Loucy (cell line): ENCODE data around the gene ENPP3.

Source experiments
- H2AFZ ChIP-seq: fragments of 200-600 bp; sonication (generic); 2 replicates; pipeline ENCODE4 v1.6.0; 2016; ENCODE audit warnings: antibody characterized with exemption, mild to moderate bottlenecking, low read length, moderate library complexity
- H3F3A ChIP-seq: fragments of 200-600 bp; 2 replicates; pipeline ENCODE4 v1.6.0; 2016; ENCODE audit warnings: antibody characterized with exemption, low read depth, mild to moderate bottlenecking
- H3K27me3 ChIP-seq: fragments of 200-600 bp; sonication (generic); 2 replicates; pipeline ENCODE4 v1.6.1; 2014; ENCODE audit warnings: low read length, mild to moderate bottlenecking; ENCODE audit not compliant: insufficient read depth, poor library complexity, severe bottlenecking
- H3K36me3 ChIP-seq: fragments of 200-600 bp; sonication (generic); 2 replicates; pipeline ENCODE4 v1.6.1; 2016; ENCODE audit warnings: low read length; ENCODE audit not compliant: insufficient read depth
- H3K4me1 ChIP-seq: fragments of 200-600 bp; sonication (generic); 2 replicates; pipeline ENCODE4 v1.5.1; 2014; ENCODE audit warnings: low read length, mild to moderate bottlenecking; ENCODE audit not compliant: insufficient read depth, poor library complexity, severe bottlenecking
- H3K4me2 ChIP-seq: fragments of 200-600 bp; sonication (generic); 2 replicates; pipeline ENCODE4 v1.6.0; 2014; ENCODE audit warnings: antibody characterized with exemption, low read length, low read depth, mild to moderate bottlenecking; ENCODE audit not compliant: poor library complexity, severe bottlenecking
- H3K4me3 ChIP-seq: fragments of 200-600 bp; sonication (generic); 2 replicates; pipeline ENCODE4 v1.5.1; 2014; ENCODE audit warnings: low read length, mild to moderate bottlenecking, mixed read lengths; ENCODE audit not compliant: poor library complexity, severe bottlenecking
- H3K79me2 ChIP-seq: fragments of 200-600 bp; sonication (generic); 2 replicates; pipeline ENCODE4 v1.6.1; 2014; ENCODE audit warnings: low read length; ENCODE audit not compliant: insufficient read depth
- H3K9ac ChIP-seq: fragments of 200-600 bp; sonication (generic); 2 replicates; pipeline ENCODE4 v1.6.0; 2014; ENCODE audit warnings: mild to moderate bottlenecking, low read depth, low read length, moderate library complexity; ENCODE audit not compliant: poor library complexity, severe bottlenecking
- H3K9me2 ChIP-seq: fragments of 200-600 bp; sonication (generic); replicated peaks from 2 replicates; pipeline ENCODE4 v1.6.1; 2016; ENCODE audit warnings: low read depth, low read length, mixed read lengths
- H3K9me3 ChIP-seq: fragments of 200-600 bp; sonication (generic); 2 replicates; pipeline ENCODE4 v1.6.1; 2014; ENCODE audit warnings: mild to moderate bottlenecking, antibody characterized with exemption, low read length, low read depth; ENCODE audit not compliant: insufficient read depth
- H4K20me1 ChIP-seq: fragments of 200-600 bp; sonication (generic); 2 replicates; pipeline ENCODE4 v1.6.0; 2014; ENCODE audit warnings: antibody characterized with exemption, low read length, mild to moderate bottlenecking; ENCODE audit not compliant: insufficient read depth, poor library complexity, severe bottlenecking
- CTCF ChIP-seq: fragments of 200-600 bp; sonication (generic); conservative IDR thresholded peaks from 2 replicates; pipeline ENCODE4 v1.5.1; 2014; ENCODE audit warnings: mild to moderate bottlenecking, antibody characterized with exemption, low read length
- EZH2phosphoT487 ChIP-seq: fragments of 200-600 bp; IDR thresholded peaks from 2 replicates; pipeline ENCODE4 v1.6.1; 2018; ENCODE audit warnings: antibody characterized with exemption, mild to moderate bottlenecking, moderate library complexity, borderline replicate concordance

ENPP3 gene

GRCh38 chr6:131787079-131787478 lies 150.0 kb downstream of the ENPP3 start:
- H3K9me2 ChIP-seq = no peaks in the 10 kb centered on the region
- no peak overlapping the region for H2AFZ ChIP-seq
- no peaks in the 10 kb centered on the region for H3K9me3 ChIP-seq
- H3K27me3 ChIP-seq = peaks cover 76% of the 10 kb centered on the region
- no peaks in the 10 kb centered on the region for H3K36me3 ChIP-seq
- no peak overlapping the region for H3K9ac ChIP-seq
- peaks cover 5% of the 10 kb centered on the region; the same call in 1 of the 2 replicates for H3F3A ChIP-seq
- H3K79me2 ChIP-seq = no peaks in the 10 kb centered on the region
- H4K20me1 ChIP-seq = no peaks in the 10 kb centered on the region
- H3K4me3 ChIP-seq = no peak overlapping the region
- H3K4me2 ChIP-seq = no peak overlapping the region
- no peaks in the 10 kb centered on the region for H3K4me1 ChIP-seq
- no peak for TF ChIP-seq EZH2phosphoT487
- TF ChIP-seq CTCF = no peak

GRCh38 chr6:131787766-131788712 lies 150.9 kb downstream of the ENPP3 start:
- H4K20me1 ChIP-seq = no peaks in the 10 kb centered on the region
- H3K4me1 ChIP-seq = no peaks in the 10 kb centered on the region
- H3K36me3 ChIP-seq = no peaks in the 10 kb centered on the region
- no peaks in the 10 kb centered on the region for H3K79me2 ChIP-seq
- TF ChIP-seq EZH2phosphoT487 = no peak
- H3K4me3 ChIP-seq = no peak overlapping the region
- H3F3A ChIP-seq = peaks cover 5% of the 10 kb centered on the region; the same call in 1 of the 2 replicates
- no peak overlapping the region for H2AFZ ChIP-seq
- H3K4me2 ChIP-seq = no peak overlapping the region
- H3K27me3 ChIP-seq = peaks cover 76% of the 10 kb centered on the region
- H3K9ac ChIP-seq = no peak overlapping the region
- H3K9me2 ChIP-seq = no peaks in the 10 kb centered on the region
- no peaks in the 10 kb centered on the region for H3K9me3 ChIP-seq

- no peaks in the 10 kb centered on the region for H3K79me2 ChIP-seq
- H3K4me3 ChIP-seq = no peak overlapping the region
- no peak overlapping the region for H3K4me2 ChIP-seq
- peaks cover 5% of the 10 kb centered on the region; the same call in 1 of the 2 replicates for H3F3A ChIP-seq
- no peak overlapping the region for H2AFZ ChIP-seq
- H4K20me1 ChIP-seq = no peaks in the 10 kb centered on the region
- peaks cover 76% of the 10 kb centered on the region for H3K27me3 ChIP-seq
- TF ChIP-seq EZH2phosphoT487 = peak; percentile 61; the same call in 1 of the 2 replicates
- no peak for TF ChIP-seq CTCF
- no peaks in the 10 kb centered on the region for H3K9me3 ChIP-seq
- H3K9me2 ChIP-seq = no peaks in the 10 kb centered on the region
- no peak overlapping the region for H3K9ac ChIP-seq
- no peaks in the 10 kb centered on the region for H3K4me1 ChIP-seq
- H3K36me3 ChIP-seq = no peaks in the 10 kb centered on the region
Observed at GRCh38 chr6:131789219-131789618, 152.1 kb downstream of the ENPP3 start.
